Sigmoid colon (tissue), 7 donors: ENCODE results near the gene ARHGEF10L. TPM values are rescaled to one million over a fixed set of nuclear protein-coding genes. Genes with fewer than 3 reads are reported as not detected.

ENCODE experiments used
- DNase-seq: peaks from one replicate; pipeline ENCODE4 v3.0.0-alpha.2; 2019
- H3K27ac ChIP-seq, 4 donors: fragments of 200-600 bp; sonication (generic); one replicate each; pipeline ENCODE4 v1.5.1; 2016 to 2019; ENCODE audit warnings: mild to moderate bottlenecking in 1 of 4
- H3K27me3 ChIP-seq, 3 donors: fragments of 200-600 bp; sonication (generic); one replicate each; pipeline ENCODE4 v1.5.1; 2019; ENCODE audit warnings: mild to moderate bottlenecking in 1 of 3
- H3K36me3 ChIP-seq, 4 donors: fragments of 200-600 bp; sonication (generic); one replicate each; pipeline ENCODE4 v1.5.1; 2016 to 2019
- H3K4me1 ChIP-seq, 4 donors: fragments of 200-600 bp; sonication (generic); one replicate each; pipeline ENCODE4 v1.5.1; 2017 to 2019
- H3K4me3 ChIP-seq, 4 donors: fragments of 200-600 bp; sonication (generic); one replicate each; pipeline ENCODE4 v1.5.1; 2017 to 2019; ENCODE audit warnings: mild to moderate bottlenecking in 2 of 4, moderate library complexity in 1 of 4
- H3K9me3 ChIP-seq, 4 donors: fragments of 200-600 bp in 3 of 4; sonication (generic) in 3 of 4; one replicate each; pipeline versions ENCODE4 v1.5.1 to v1.6.1; 2013 to 2019
- CTCF ChIP-seq, 4 experiments: fragments of 450-650 bp in 3 of 4; fragments of 200-600 bp in 1 of 4; IDR thresholded peaks; one replicate each; pipeline ENCODE4 v1.5.1; 2016 to 2019; ENCODE audit warnings: antibody characterized with exemption in 4 of 4, mild to moderate bottlenecking in 3 of 4, moderate library complexity in 2 of 4
- EP300 ChIP-seq, 4 donors: sonication (generic); formaldehyde crosslinking; IDR thresholded peaks; one replicate each; pipeline ENCODE4 v1.6.1; 2017; ENCODE audit warnings: antibody characterized with exemption in 4 of 4
- POLR2A ChIP-seq, 2 donors: fragments of 450-650 bp; IDR thresholded peaks; one replicate each; pipeline ENCODE4 v1.6.1; 2016; ENCODE audit warnings: antibody characterized with exemption in 2 of 2, mild to moderate bottlenecking in 2 of 2, moderate library complexity in 2 of 2
- POLR2AphosphoS5 ChIP-seq, 4 donors: sonication (generic); formaldehyde crosslinking; IDR thresholded peaks; one replicate each; pipeline ENCODE4 v1.6.1; 2017; ENCODE audit warnings: antibody characterized with exemption in 4 of 4
- WGBS, 2 donors: extraction: QIAGEN DNeasy Blood & Tissue Kit; methylation state at CpG; one replicate each; pipeline ENCODE4 v1.1.7; 2013; 5-methylcytosine and 5-hydroxymethylcytosine counted together
- intact Hi-C: fragments of 100-400 bp; cut with DNase I; formaldehyde crosslinking; loops from one replicate; pipeline ENCODE4 v1.15.1; 2023
- polyA plus RNA-seq, 3 donors: library from polyadenylated mRNA; stranded (reverse); fragments of 200-250 nt; gene quantifications; one replicate each; pipeline ENCODE4 v1.2.3, GENCODE V29; 2013
- total RNA-seq, 4 donors: library from RNA; depleted of rRNA; stranded (reverse); fragments of >200 nt; gene quantifications; one replicate each; pipeline ENCODE4 v1.1.0, GENCODE V29; 2016
- donor health status: healthy with polysubstance abuse.
- donor health status: Bipolar disorder and iron deficiency.
- donor health status: healthy.

The ARHGEF10L gene
- total and polyA plus RNA-seq, 7 donors = 25.0 to 76.2 (median 33.0) TPM

GRCh38 chr1:17680308-17680707 lies 140.8 kb downstream of the ARHGEF10L start:
- Histone ChIP-seq H3K4me1 (no peaks in the 10 kb centered on the region), H3K27me3 (no peaks in the 10 kb centered on the region), H3K27ac (no peak overlapping the region), H3K4me3 (no peak overlapping the region), H3K36me3 (peaks cover 0 to 32% (median 10%) of the 10 kb centered on the region in 4 donors), H3K9me3 (no peaks in the 10 kb centered on the region)
- DNase-seq = no peak
- TF ChIP-seq POLR2AphosphoS5 (IDR thresholded peaks at IDR 0.05) (no peak), CTCF (IDR thresholded peaks at IDR 0.05) (no peak), EP300 (IDR thresholded peaks at IDR 0.05) (no peak), POLR2A (IDR thresholded peaks at IDR 0.05) (no peak)
- WGBS, 2 donors = 75 to 86% methylated on average over 10 of the region's 10 CpGs
- intact Hi-C loops = no loop called here

GRCh38 chr1:17682400-17682799 lies 142.9 kb downstream of the ARHGEF10L start:
- Histone ChIP-seq H3K36me3 (peaks cover 0 to 30% (median 8%) of the 10 kb centered on the region in 4 donors), H3K27me3 (no peaks in the 10 kb centered on the region), H3K4me1 (peaks cover 0 to 11% (median 5%) of the 10 kb centered on the region in 4 donors), H3K4me3 (no peak overlapping the region), H3K9me3 (no peaks in the 10 kb centered on the region), H3K27ac (no peak overlapping the region)
- DNase-seq = no peak
- intact Hi-C loops = no loop called here
- 85 to 89% methylated on average over 4 of the region's 4 CpGs for WGBS, 2 donors
- TF ChIP-seq POLR2A (IDR thresholded peaks at IDR 0.05) (no peak), EP300 (IDR thresholded peaks at IDR 0.05) (no peak), CTCF (IDR thresholded peaks at IDR 0.05) (no peak), POLR2AphosphoS5 (IDR thresholded peaks at IDR 0.05) (no peak)

- Histone ChIP-seq H3K27me3 (no peaks in the 10 kb centered on the region), H3K4me3 (no peak overlapping the region), H3K27ac (no peak overlapping the region), H3K9me3 (no peaks in the 10 kb centered on the region), H3K36me3 (peaks cover 0 to 33% (median 14%) of the 10 kb centered on the region in 4 donors), H3K4me1 (peaks cover 0 to 11% (median 5%) of the 10 kb centered on the region in 4 donors)
- intact Hi-C loops = no loop called here
- DNase-seq = no peak
- TF ChIP-seq CTCF (IDR thresholded peaks at IDR 0.05) = no peak
- no peak for TF ChIP-seq POLR2A (IDR thresholded peaks at IDR 0.05)
- TF ChIP-seq POLR2AphosphoS5 (IDR thresholded peaks at IDR 0.05) = no peak
- TF ChIP-seq EP300 (IDR thresholded peaks at IDR 0.05) = no peak
- WGBS, 2 donors = 89 to 92% methylated on average over 11 of the region's 11 CpGs
These were observed 144.1 kb downstream of the ARHGEF10L start for GRCh38 chr1:17683598-17683997.

GRCh38 chr1:17684810-17685209 lies 145.3 kb downstream of the ARHGEF10L start:
- TF ChIP-seq POLR2A (IDR thresholded peaks at IDR 0.05) (no peak), POLR2AphosphoS5 (IDR thresholded peaks at IDR 0.05) (no peak), CTCF (IDR thresholded peaks at IDR 0.05) (no peak), EP300 (IDR thresholded peaks at IDR 0.05) (no peak)
- Histone ChIP-seq H3K27me3 (no peaks in the 10 kb centered on the region), H3K9me3 (no peaks in the 10 kb centered on the region), H3K36me3 (peaks cover 0 to 41% (median 15%) of the 10 kb centered on the region in 4 donors), H3K27ac (no peak overlapping the region), H3K4me3 (no peak overlapping the region), H3K4me1 (peaks cover 0 to 11% (median 5%) of the 10 kb centered on the region in 4 donors)
- DNase-seq = no peak
- intact Hi-C loops = no loop called here
- WGBS, 2 donors = 88 to 90% methylated on average over 8 of the region's 8 CpGs

GRCh38 chr1:17686258-17686657 lies 146.8 kb downstream of the ARHGEF10L start:
- Histone ChIP-seq H3K9me3 (no peaks in the 10 kb centered on the region), H3K27me3 (no peaks in the 10 kb centered on the region), H3K36me3 (peaks cover 0 to 50% (median 21%) of the 10 kb centered on the region in 4 donors), H3K4me3 (no peak overlapping the region), H3K27ac (no peak overlapping the region), H3K4me1 (peaks cover 0 to 11% (median 5%) of the 10 kb centered on the region in 4 donors)
- DNase-seq = no peak
- intact Hi-C loops = no loop called here
- WGBS, 2 donors = 63 to 76% methylated on average over 7 of the region's 7 CpGs
- TF ChIP-seq CTCF (IDR thresholded peaks at IDR 0.05) (no peak), POLR2A (IDR thresholded peaks at IDR 0.05) (no peak), POLR2AphosphoS5 (IDR thresholded peaks at IDR 0.05) (no peak), EP300 (IDR thresholded peaks at IDR 0.05) (no peak)
